Mesenteric fat pad (tissue), 1 donor: ENCODE data around the gene SMIM35. TPM values are rescaled to one million over a fixed set of nuclear protein-coding genes. Genes with fewer than 3 reads are reported as not detected.

ENCODE experiments used
- DNase-seq: peaks from one replicate; pipeline ENCODE4 v3.0.0-alpha.2; 2020; ENCODE audit warnings: low spot score
- total RNA-seq: library from RNA; stranded (reverse); fragmentation: NEBNext Ultra II Directional; extraction: Animal tissue kit (Norgen Biotek cat#: 25700); gene quantifications from one replicate; pipeline ENCODE4 v1.2.1, GENCODE V29; 2021
- donor health status: DM: yes; HTN: yes; CAD: no.

Gene SMIM35
- total RNA-seq, 1 donor from 2014 or later = not detected

DNA sequence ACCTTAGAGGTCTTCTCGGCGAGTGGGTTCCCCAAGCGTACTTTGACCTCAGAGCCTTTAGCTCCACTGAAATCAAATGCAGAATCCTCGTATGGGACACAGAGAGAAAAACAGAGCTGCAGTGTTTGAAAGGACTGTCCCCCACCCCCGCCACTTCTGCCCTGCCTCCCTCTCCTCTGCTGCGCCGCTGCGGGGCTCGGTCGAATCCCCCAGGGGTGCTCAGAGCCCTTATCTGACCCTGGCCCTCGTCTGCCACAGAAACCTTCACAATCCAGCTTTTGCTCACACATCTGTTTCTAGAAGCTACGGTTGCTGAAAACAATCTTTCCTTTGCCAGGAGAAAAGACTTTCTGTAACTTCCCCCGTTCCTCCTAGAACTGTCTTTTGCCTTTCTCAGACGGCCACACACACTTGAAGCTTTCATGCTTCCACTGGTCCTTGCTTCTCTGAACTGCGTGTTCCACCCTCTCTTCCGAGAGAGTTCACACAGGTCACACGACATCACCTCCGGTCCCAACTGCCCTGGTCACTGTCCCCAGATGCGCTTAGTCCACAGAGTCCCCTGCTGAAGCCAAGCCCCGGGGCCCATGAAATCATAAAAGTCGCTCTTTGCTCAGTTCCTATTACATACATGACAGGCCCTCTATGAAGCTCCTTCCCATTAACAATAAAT, 3.7 kb downstream of the SMIM35 start:
- no peak for DNase-seq

DNA sequence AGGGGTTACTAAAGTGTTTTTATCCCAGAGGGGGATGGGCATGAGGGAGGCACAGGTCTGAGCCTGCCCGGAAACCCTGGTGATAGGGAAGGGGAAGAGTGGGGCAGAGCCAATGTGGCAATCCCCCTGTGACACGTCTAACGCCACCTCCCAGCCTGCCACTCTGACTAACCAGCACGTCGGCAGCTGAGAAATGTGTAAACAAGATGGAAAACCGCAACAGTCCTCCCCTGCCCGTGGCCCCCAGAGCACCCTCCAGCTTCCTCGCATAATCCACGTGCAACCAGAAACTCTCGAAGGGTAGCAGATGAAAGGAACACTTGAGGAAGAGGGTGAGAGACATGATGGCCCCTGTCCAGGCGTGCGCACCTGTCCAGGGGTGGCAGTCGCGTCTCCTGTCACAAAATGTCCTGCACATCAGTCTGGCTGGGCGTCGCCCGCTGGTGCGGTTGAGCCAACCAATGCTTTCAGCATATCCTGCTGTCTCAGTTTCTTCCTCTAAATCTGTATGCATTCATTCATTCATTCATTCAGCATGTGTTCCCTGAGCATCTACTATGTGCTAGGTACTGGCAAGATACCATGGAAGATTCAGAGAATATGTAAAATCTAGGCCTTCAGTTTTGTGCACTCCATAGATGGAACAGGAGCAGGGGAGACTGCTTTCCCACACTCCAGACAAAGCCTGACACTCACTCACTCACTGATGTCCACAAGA, 5.4 kb downstream of the SMIM35 start:
- DNase-seq = no peak

DNA sequence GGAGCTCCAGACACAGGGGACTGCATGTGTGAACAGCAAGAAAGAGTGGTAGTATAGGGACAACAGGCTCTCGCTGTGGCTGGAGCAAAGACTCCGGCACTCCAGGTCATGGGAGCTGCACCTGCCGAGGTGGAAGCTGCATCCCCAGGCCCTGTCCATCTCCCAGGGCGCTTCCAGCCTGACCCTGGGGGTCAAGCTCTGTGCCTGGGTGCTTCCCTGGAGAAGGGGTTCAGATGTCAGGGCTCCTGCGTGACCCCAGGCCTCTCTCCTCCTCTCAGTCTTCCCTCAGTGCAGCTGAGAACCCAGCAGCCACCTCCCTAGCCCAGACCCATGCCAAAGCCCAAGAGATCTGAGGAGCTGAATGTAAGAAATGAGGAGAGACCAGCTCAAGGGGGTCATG, 6.5 kb downstream of the SMIM35 start:
- DNase-seq = no peak

DNA sequence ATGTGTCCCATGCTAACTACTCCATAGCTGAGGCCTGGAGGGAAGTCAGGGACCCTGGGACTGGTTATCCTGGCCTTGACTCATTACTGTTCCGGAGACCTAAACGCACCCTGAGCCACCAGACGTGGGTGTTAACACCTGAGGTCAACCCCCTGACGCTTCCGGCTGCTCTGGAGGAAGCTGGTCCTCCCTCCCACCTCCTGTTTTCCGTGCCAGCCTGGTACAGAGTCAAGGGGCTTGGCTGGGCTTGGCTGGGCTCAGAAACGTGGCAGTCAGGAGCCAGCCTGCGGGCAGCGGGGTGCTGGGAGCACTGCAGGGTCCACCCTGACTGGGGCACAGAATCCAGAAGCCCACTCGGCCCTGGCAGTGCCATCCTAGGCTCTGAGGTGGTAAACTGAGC, 7.3 kb downstream of the SMIM35 start:
- no peak for DNase-seq

DNA sequence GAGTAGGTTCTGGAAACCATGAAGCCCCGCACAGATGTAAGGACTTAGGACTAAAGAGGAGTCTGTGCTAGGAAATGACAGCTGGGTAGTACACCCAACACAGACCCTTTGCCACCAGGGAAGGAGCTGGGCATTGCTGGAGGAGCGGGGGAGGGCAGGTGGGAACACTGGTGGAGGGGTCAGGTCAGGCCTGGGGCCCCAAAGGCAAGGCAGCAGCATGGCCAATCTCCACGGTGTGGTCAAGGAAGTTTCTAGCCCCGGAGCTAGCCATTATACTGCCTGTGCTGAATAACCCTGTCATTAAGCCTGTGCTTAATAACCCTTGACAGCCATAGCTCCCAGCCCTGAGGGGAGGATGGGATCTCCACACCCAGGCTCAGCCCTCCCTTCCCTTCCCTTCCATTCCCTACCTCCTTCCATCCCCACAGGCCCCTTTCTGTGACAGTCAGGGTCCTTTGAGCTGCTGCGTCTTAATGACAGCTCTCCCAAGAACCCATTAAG, 7.8 kb downstream of the SMIM35 start:
- no peak for DNase-seq

GRCh38 chr11:118076754-118077281, 9.9 kb downstream of the SMIM35 start, which contains the start of gene TMPRSS4:
TSS of gene TMPRSS4 (plus strand) at chr11:118077078. CDS start at chr11:118077303, 225 bp downstream.
- DNase-seq = no peak

DNA sequence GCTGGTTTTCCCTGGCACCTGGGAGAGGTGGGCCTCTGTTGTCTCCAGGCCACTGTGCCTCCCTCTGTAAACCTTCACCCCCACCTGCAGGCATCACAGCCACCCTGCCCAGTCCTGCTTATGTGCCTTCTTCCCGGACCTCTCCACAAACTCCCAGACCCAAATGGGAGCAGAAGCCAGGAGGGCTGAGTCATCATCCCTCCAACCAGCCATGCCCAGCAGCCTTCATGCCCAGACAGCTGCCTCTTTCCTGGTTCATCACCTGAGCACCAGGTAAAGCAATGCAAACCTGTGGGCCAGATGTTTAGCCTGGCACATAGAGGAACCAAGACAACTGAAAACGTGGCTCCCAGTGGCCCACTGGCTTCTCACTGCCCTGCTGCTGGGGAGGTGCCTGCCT, 12.0 kb downstream of the SMIM35 start:
- no peak for DNase-seq

DNA sequence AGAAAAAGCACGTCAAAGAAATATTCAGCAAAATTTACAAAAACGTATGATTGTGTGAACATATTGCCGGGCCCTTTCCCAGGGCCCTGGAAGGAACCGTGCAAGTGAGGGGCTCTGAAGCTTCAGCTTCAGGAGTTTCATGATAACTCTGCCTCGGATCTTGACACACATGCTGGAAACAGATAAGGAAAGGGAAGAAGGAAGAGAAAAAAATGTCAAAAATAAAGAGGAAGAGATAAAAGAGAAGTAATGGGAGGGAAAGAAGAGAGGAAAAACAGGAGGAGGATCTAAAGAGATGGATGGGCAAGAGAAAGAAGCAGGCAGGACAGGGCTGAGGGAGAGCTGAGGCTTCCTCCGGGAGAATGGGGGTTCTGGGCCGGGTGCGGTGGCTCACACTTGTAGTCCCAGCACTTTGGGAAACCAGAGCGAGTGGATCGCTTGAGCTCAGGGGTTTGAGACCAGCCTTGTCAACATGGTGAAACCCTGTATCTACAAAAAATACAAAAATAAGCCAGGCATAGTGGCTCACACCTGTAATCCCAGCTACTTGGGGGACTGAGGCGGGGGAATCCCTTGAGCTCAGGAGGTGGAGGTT, 12.6 kb downstream of the SMIM35 start:
- no peak for DNase-seq

DNA sequence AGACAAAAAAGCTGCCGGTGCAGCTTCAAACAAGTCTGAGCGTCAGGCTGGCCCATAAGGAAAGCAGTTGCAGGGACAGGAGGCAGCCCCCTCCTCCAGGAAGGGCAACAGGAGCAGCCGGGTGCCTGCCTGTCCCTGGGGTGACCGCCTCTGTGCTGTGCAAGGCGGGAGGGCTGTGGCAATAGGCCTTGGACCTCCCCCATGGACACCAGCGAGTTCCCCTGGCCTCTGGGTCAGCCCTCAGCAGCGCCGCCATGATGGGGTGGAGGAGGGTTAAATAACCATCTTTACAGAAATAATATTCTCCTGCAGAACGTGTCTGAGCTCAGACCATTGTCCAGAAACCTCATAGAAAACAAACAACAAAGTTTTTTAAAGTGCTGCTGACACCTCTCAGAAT, 13.2 kb downstream of the SMIM35 start:
- DNase-seq = no peak

DNA sequence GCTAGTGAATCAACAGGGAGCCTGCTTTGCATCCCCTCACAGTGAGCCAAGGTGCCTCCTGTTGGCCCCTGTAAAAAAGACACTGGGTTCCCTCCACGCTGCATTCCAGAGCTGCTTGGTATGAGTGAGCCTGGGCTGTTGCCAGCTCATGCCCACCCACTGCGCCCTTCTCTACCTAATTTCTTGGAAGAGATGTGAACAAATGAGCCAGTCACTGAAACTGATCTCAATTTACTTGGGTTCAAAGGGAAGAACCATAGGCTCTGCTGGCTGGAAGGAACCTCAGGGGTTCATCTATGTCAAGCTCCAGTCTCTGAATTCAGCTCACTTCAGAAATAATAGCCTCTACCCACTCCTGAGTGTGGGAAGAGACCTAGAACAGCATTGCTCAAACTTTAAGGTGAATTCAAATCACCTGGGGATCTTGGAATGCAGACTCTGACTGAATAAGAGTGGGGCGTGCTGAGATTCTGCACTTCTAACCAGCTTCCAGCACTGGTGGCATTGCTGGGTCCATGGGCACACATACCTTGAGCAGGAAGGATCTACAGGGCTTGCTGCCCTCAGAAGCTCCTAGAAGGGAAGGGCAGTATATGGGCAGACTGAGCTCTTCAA, 15.2 kb downstream of the SMIM35 start:
- DNase-seq = no peak

DNA sequence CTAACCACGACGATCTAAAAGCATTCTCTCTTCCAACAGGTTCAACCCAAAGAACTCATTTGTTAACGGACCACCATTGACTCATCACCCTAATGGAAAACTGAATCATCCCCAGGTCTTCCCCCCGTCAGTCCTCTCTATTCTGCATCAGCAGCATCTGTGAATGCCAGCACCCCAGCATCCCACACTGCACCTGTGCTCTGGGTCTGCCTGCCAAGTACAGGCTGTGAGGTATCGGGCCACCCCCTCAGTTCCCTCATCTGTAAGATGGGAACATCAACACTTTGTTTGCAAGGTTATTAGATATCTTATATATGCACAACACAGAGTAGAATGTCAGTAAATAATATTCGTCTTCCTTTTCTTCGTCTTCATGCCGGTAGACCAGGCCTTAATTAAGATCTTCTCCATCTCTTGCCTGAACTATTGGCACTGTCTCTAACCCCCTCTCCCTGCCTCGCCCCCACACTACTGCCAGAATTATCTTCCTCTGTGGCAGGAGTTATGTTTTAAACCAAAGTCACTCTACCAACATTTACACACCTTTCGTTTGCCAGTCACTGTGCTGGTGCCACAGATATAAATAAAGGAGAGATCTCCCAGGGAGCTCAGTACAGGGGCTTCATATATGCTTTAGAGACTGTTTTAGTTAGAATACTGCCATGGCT, 17.7 kb downstream of the SMIM35 start:
- no peak for DNase-seq

- DNase-seq = no peak
Observed at GRCh38 chr11:118068206-118068944, 18.4 kb downstream of the SMIM35 start.

- DNase-seq = no peak
Observed at GRCh38 chr11:118067006-118067405, 19.8 kb downstream of the SMIM35 start.

DNA sequence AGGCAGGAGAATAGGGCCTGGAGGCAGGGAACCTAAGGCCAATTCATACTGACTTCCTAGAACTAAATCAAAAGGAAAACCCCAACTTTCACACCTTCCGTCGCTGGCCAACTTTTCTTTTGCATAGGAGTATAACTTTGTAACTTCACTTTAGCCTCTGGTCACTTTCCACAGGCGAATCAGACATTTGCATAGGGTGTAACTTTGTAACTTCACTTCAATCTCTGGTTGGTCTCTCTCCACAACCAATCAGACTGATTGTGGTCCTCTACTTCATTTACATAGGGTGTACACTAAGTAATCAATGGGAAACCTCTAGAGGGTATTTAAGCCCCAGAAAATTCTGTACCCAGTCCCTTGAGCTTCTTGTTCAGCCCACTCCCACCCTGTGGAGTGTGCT, 21.4 kb downstream of the SMIM35 start:
- DNase-seq = no peak

- DNase-seq = peak; percentile 64
Observed at GRCh38 chr11:118064956-118065355, 21.8 kb downstream of the SMIM35 start.

- peak; percentile 3 for DNase-seq
Observed at GRCh38 chr11:118062631-118063030, 24.1 kb downstream of the SMIM35 start.

DNA sequence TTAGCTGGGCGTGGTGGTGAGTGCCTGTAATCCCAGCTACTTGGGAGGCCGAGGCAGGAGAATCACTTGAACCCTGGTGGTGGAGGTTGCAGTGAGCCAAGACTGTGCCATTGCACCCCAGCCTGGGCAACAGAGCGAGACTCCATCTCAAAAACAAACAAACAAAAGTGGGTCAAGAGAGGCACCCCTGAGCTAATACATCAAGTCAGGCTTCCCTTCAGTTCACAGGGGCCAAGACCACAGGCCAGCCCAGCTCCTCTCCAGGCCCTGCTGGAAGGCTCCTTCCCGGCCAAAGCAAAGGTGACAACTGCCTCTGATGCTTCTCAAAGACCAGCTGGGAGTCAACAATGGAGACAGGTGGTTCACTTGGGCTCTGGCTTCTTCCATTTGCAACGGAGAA, 24.6 kb downstream of the SMIM35 start:
- peak; percentile 41 for DNase-seq

GRCh38 chr11:118061586-118062125, 25.1 kb downstream of the SMIM35 start:
- peak; percentile 68 for DNase-seq

DNA sequence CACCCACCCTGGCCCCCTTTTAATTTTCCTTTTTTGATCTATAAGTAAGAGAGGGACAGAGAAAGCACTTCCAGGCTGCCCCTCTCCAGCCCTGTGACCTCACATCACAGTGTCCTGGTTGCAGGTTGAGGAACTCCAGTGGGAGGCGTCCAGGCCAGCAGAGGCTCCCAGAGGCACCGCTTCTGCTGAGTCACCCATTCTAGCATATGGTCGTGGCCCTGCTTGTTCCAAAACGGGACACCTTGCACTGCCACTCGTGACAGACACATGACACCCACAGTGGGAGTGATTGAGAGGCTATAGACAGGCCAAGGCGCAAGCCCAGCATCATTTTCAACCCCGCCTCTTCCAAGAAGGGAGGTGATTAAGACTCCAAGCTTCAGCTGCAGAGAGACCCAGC, 25.9 kb downstream of the SMIM35 start:
- DNase-seq = peak; percentile 89

GRCh38 chr11:118060081-118060661, 26.6 kb downstream of the SMIM35 start:
- DNase-seq = peak; percentile 60
